SU-DHL-6 (cell line): ENCODE measurements around the gene CLEC4D.

Experiments used
- H2AFZ ChIP-seq: fragments of 200-600 bp; sonication (generic); 2 replicates; pipeline ENCODE4 v1.6.1; 2014; ENCODE audit warnings: low read depth, mild to moderate bottlenecking, moderate library complexity, mixed read lengths, antibody characterized with exemption, low read length; ENCODE audit not compliant: severe bottlenecking
- H3F3A ChIP-seq: fragments of 200-600 bp; shearing (Covaris generic); 2 replicates; pipeline ENCODE4 v1.6.0; 2016; ENCODE audit warnings: antibody characterized with exemption, mild to moderate bottlenecking; ENCODE audit not compliant: insufficient read depth
- H3K27ac ChIP-seq: fragments of 200-600 bp; sonication (generic); 2 replicates; pipeline ENCODE4 v1.5.1; 2016; ENCODE audit warnings: low read depth, mild to moderate bottlenecking, low read length, moderate library complexity, mixed read lengths
- H3K27me3 ChIP-seq: fragments of 200-600 bp; sonication (generic), shearing (Covaris generic); 2 replicates; pipeline ENCODE4 v1.6.0; 2014; ENCODE audit warnings: mild to moderate bottlenecking, low read length
- H3K36me3 ChIP-seq: fragments of 200-600 bp; sonication (generic); 2 replicates; pipeline ENCODE4 v1.6.1; 2014; ENCODE audit warnings: mild to moderate bottlenecking, low read length, mixed read lengths
- H3K4me2 ChIP-seq: fragments of 300-600, 200-600 bp; shearing (Covaris generic), sonication (generic); 2 replicates; pipeline ENCODE4 v1.6.0; 2014; ENCODE audit warnings: low read length, low read depth, mild to moderate bottlenecking; ENCODE audit not compliant: poor library complexity, severe bottlenecking
- H3K4me3 ChIP-seq: fragments of 200-600 bp; sonication (generic); 2 replicates; pipeline ENCODE4 v1.5.1; 2014; ENCODE audit warnings: antibody characterized with exemption, low read length, mild to moderate bottlenecking, mixed read lengths; ENCODE audit not compliant: insufficient read depth, poor library complexity, severe bottlenecking
- H3K79me2 ChIP-seq: fragments of 200-600 bp; sonication (generic); 2 replicates; pipeline ENCODE4 v1.6.1; 2014; ENCODE audit warnings: mild to moderate bottlenecking, low read length, moderate library complexity; ENCODE audit not compliant: insufficient read depth
- H3K9ac ChIP-seq: fragments of 200-600 bp; sonication (generic); 2 replicates; pipeline ENCODE4 v1.7.0; 2014; ENCODE audit warnings: mild to moderate bottlenecking, low read length
- H3K9me2 ChIP-seq: fragments of 200-600 bp; sonication (generic); replicated peaks from 2 replicates; pipeline ENCODE4 v1.6.1; 2014; ENCODE audit warnings: low read length; ENCODE audit not compliant: insufficient read depth
- H3K9me3 ChIP-seq: fragments of 200-600 bp; sonication (generic); 2 replicates; pipeline ENCODE4 v1.6.1; 2014; ENCODE audit warnings: low read length, mixed read lengths; ENCODE audit not compliant: insufficient read depth
- H4K20me1 ChIP-seq: fragments of 200-600 bp; sonication (generic); 2 replicates; pipeline ENCODE4 v1.6.1; 2014; ENCODE audit warnings: low read depth, mild to moderate bottlenecking, antibody characterized with exemption, low read length, moderate library complexity, mixed read lengths
- EZH2phosphoT487 ChIP-seq: fragments of 200-600 bp; sonication (generic), shearing (Covaris generic); conservative IDR thresholded peaks from 2 replicates; pipeline ENCODE4 v1.6.1; 2018; ENCODE audit warnings: mild to moderate bottlenecking, antibody characterized with exemption, low read length, moderate library complexity, mixed read lengths
- TF ChIP-seq, protein P1 (sequence below): fragments of 200-600 bp; sonication (generic); IDR thresholded peaks from one replicate; pipeline ENCODE4 v1.5.1; 2017; ENCODE audit warnings: antibody characterized with exemption, mild to moderate bottlenecking, low read length, moderate library complexity; ENCODE audit not compliant: insufficient read depth, poor library complexity, severe bottlenecking

The CLEC4D gene

DNA sequence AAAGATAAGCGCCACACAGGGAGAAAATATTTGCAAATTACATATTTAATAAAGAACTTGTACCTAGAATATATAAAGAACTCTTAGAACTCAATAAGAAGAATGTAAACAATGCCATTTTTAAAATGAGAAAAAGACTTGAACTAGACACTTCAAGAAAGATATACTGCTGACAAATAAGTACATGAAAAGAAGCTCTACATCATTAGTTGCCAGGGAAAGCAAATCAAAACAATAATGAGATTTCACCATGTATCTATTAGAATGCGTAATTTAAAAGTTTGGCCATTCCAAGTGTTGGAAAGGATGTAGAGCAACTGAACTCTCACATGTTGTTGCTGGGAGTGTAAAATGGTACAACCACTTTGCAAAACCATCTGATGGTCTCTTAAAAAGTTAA lies 34.3 kb downstream of the CLEC4D start:
- H3K27ac ChIP-seq, result no peak overlapping the region
- no peak overlapping the region for H3K4me3 ChIP-seq
- no peaks in the 10 kb centered on the region for H3F3A ChIP-seq
- H3K9me2 ChIP-seq, result no peaks in the 10 kb centered on the region
- no peaks in the 10 kb centered on the region for H4K20me1 ChIP-seq
- H3K36me3 ChIP-seq, result no peaks in the 10 kb centered on the region
- no peaks in the 10 kb centered on the region for H3K27me3 ChIP-seq
- no peak overlapping the region for H3K4me2 ChIP-seq
- TF ChIP-seq EZH2phosphoT487, result no peak
- TF ChIP-seq, protein P1, sequence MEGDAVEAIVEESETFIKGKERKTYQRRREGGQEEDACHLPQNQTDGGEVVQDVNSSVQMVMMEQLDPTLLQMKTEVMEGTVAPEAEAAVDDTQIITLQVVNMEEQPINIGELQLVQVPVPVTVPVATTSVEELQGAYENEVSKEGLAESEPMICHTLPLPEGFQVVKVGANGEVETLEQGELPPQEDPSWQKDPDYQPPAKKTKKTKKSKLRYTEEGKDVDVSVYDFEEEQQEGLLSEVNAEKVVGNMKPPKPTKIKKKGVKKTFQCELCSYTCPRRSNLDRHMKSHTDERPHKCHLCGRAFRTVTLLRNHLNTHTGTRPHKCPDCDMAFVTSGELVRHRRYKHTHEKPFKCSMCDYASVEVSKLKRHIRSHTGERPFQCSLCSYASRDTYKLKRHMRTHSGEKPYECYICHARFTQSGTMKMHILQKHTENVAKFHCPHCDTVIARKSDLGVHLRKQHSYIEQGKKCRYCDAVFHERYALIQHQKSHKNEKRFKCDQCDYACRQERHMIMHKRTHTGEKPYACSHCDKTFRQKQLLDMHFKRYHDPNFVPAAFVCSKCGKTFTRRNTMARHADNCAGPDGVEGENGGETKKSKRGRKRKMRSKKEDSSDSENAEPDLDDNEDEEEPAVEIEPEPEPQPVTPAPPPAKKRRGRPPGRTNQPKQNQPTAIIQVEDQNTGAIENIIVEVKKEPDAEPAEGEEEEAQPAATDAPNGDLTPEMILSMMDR, result no peak
- H3K9me3 ChIP-seq, result no peaks in the 10 kb centered on the region
- no peaks in the 10 kb centered on the region for H3K79me2 ChIP-seq
- H2AFZ ChIP-seq, result no peak overlapping the region
- no peak overlapping the region for H3K9ac ChIP-seq

GRCh38 chr12:8548192-8548591 lies 34.9 kb downstream of the CLEC4D start:
- Histone ChIP-seq H3F3A (no peaks in the 10 kb centered on the region), H3K9me3 (no peaks in the 10 kb centered on the region), H2AFZ (no peak overlapping the region), H3K27ac (no peak overlapping the region), H3K27me3 (no peaks in the 10 kb centered on the region), H4K20me1 (no peaks in the 10 kb centered on the region), H3K4me3 (no peak overlapping the region), H3K9ac (no peak overlapping the region), H3K9me2 (no peaks in the 10 kb centered on the region), H3K79me2 (no peaks in the 10 kb centered on the region), H3K36me3 (no peaks in the 10 kb centered on the region), H3K4me2 (no peak overlapping the region)
- TF ChIP-seq EZH2phosphoT487, result no peak
- TF ChIP-seq, protein P1, result no peak

DNA sequence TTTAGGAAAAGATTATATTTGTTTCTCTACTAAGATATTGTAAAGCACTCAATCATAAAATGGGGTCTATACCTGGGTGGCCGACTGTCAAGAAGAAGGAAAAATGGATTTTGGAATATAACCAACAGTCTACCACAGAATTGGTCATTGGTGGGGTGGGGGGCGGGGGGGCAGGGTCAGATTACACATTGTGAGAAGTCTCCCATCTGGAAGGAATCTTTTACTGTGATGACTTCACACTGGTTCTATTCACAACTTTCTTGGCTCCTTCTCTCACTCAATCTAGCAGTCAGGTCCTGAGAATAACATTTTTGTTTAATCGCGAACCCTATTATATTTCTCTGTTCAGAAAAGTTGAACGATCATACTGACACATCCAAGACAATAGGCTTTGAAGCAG lies 36.1 kb downstream of the CLEC4D start:
- Histone ChIP-seq H4K20me1 (no peaks in the 10 kb centered on the region), H3K79me2 (no peaks in the 10 kb centered on the region), H3K4me3 (no peak overlapping the region), H3K9ac (no peak overlapping the region), H2AFZ (no peak overlapping the region), H3K9me2 (no peaks in the 10 kb centered on the region), H3K27ac (no peak overlapping the region), H3K9me3 (no peaks in the 10 kb centered on the region), H3K4me2 (no peak overlapping the region), H3K27me3 (no peaks in the 10 kb centered on the region), H3K36me3 (no peaks in the 10 kb centered on the region), H3F3A (no peaks in the 10 kb centered on the region)
- TF ChIP-seq, protein P1, result no peak
- no peak for TF ChIP-seq EZH2phosphoT487
